Activated T-cell treated with anti-CD3 and anti-CD28 coated beads, Interleukin-2, amount 50 U/mL, for 4 hours (primary cell): ENCODE measurements around the gene TMPRSS3. TPM values are rescaled to one million over a fixed set of nuclear protein-coding genes. Genes with fewer than 3 reads are reported as not detected.

ENCODE experiments used
- ATAC-seq, 2 donors: fragments of 200-7000 bp; cut with Tn5 transposase; one replicate each; pipeline ENCODE4 v1.10.0; 2021
- DNase-seq: peaks from one replicate; pipeline ENCODE4 v3.0.0-alpha.2; 2020
- H3K27me3 Mint-ChIP-seq: one replicate; pipeline ENCODE4 v1.8.0; 2021; ENCODE audit warnings: low read depth, mixed read lengths
- H3K36me3 Mint-ChIP-seq: one replicate; pipeline ENCODE4 v1.8.0; 2022; ENCODE audit warnings: mixed read lengths; ENCODE audit not compliant: insufficient read depth
- H3K4me1 Mint-ChIP-seq: one replicate; pipeline ENCODE4 v1.8.0; 2021; ENCODE audit warnings: low read depth, mixed read lengths
- H3K4me3 Mint-ChIP-seq: one replicate; pipeline ENCODE4 v1.8.0; 2021; ENCODE audit warnings: mild to moderate bottlenecking, moderate library complexity, mixed read lengths
- H3K9me3 Mint-ChIP-seq: one replicate; pipeline ENCODE4 v1.8.0; 2021; ENCODE audit warnings: mixed read lengths
- total RNA-seq, 3 donors: library from RNA; stranded (reverse); gene quantifications; one replicate each; pipeline ENCODE4 v1.2.1, GENCODE V29; 2021

TMPRSS3 gene
- total RNA-seq, 3 donors from 2014 or later: 2.0 to 2.6 (median 2.1) TPM

- Mint-ChIP-seq H3K4me3 (no peak overlapping the region), H3K36me3 (peaks cover 77% of the 10 kb centered on the region), H3K4me1 (peaks cover 45% of the 10 kb centered on the region), H3K27me3 (no peaks in the 10 kb centered on the region), H3K9me3 (peaks cover 4% of the 10 kb centered on the region)
- DNase-seq: no peak
- ATAC-seq: no peak
These were observed 39.0 kb upstream of the TMPRSS3 start for GRCh38 chr21:42434884-42435283.

- no peak for DNase-seq
- H3K36me3 Mint-ChIP-seq: peaks cover 72% of the 10 kb centered on the region
- no peak overlapping the region for H3K4me3 Mint-ChIP-seq
- ATAC-seq: no peak
- peaks cover 37% of the 10 kb centered on the region for H3K4me1 Mint-ChIP-seq
- H3K27me3 Mint-ChIP-seq: no peaks in the 10 kb centered on the region
- peaks cover 4% of the 10 kb centered on the region for H3K9me3 Mint-ChIP-seq
These were observed 38.2 kb upstream of the TMPRSS3 start for GRCh38 chr21:42433946-42434551.

- H3K27me3 Mint-ChIP-seq: no peaks in the 10 kb centered on the region
- H3K4me1 Mint-ChIP-seq: peaks cover 29% of the 10 kb centered on the region
- H3K9me3 Mint-ChIP-seq: peaks cover 4% of the 10 kb centered on the region
- ATAC-seq: no peak
- no peak for DNase-seq
- no peak overlapping the region for H3K4me3 Mint-ChIP-seq
- H3K36me3 Mint-ChIP-seq: peaks cover 68% of the 10 kb centered on the region
These were observed 36.8 kb upstream of the TMPRSS3 start for GRCh38 chr21:42432695-42433094.

GRCh38 chr21:42431196-42431595, 35.3 kb upstream of the TMPRSS3 start:
- Mint-ChIP-seq H3K36me3 (peaks cover 63% of the 10 kb centered on the region), H3K4me1 (peaks cover 33% of the 10 kb centered on the region), H3K9me3 (peaks cover 4% of the 10 kb centered on the region), H3K4me3 (no peak overlapping the region), H3K27me3 (no peaks in the 10 kb centered on the region)
- DNase-seq (no peak), ATAC-seq (no peak)

GRCh38 chr21:42430521-42430920, 34.7 kb upstream of the TMPRSS3 start:
- H3K27me3 Mint-ChIP-seq: no peaks in the 10 kb centered on the region
- H3K4me3 Mint-ChIP-seq: no peak overlapping the region
- H3K36me3 Mint-ChIP-seq: peaks cover 62% of the 10 kb centered on the region
- H3K9me3 Mint-ChIP-seq: peaks cover 4% of the 10 kb centered on the region
- peaks cover 39% of the 10 kb centered on the region for H3K4me1 Mint-ChIP-seq
- ATAC-seq (no peak), DNase-seq (no peak)

- H3K4me1 Mint-ChIP-seq: peaks cover 41% of the 10 kb centered on the region
- peaks cover 4% of the 10 kb centered on the region for H3K9me3 Mint-ChIP-seq
- no peak overlapping the region for H3K4me3 Mint-ChIP-seq
- ATAC-seq: no peak
- DNase-seq: no peak
- H3K27me3 Mint-ChIP-seq: no peaks in the 10 kb centered on the region
- H3K36me3 Mint-ChIP-seq: peaks cover 60% of the 10 kb centered on the region
These were observed 34.0 kb upstream of the TMPRSS3 start for GRCh38 chr21:42429856-42430255.

- H3K4me1 Mint-ChIP-seq: peaks cover 41% of the 10 kb centered on the region
- peaks cover 54% of the 10 kb centered on the region for H3K36me3 Mint-ChIP-seq
- H3K9me3 Mint-ChIP-seq: peaks cover 4% of the 10 kb centered on the region
- no peaks in the 10 kb centered on the region for H3K27me3 Mint-ChIP-seq
- DNase-seq (no peak), ATAC-seq (no peak)
- H3K4me3 Mint-ChIP-seq: no peak overlapping the region
These were observed 33.2 kb upstream of the TMPRSS3 start for GRCh38 chr21:42429021-42429420.

GRCh38 chr21:42427809-42428419, 32.1 kb upstream of the TMPRSS3 start:
- H3K27me3 Mint-ChIP-seq: no peaks in the 10 kb centered on the region
- no peak overlapping the region for H3K4me3 Mint-ChIP-seq
- H3K4me1 Mint-ChIP-seq: peaks cover 46% of the 10 kb centered on the region
- peaks cover 53% of the 10 kb centered on the region for H3K36me3 Mint-ChIP-seq
- H3K9me3 Mint-ChIP-seq: peaks cover 4% of the 10 kb centered on the region
- DNase-seq (no peak), ATAC-seq (no peak)

GRCh38 chr21:42426876-42427480, 31.1 kb upstream of the TMPRSS3 start:
- Mint-ChIP-seq H3K36me3 (peaks cover 46% of the 10 kb centered on the region), H3K27me3 (no peaks in the 10 kb centered on the region), H3K4me1 (peaks cover 56% of the 10 kb centered on the region), H3K9me3 (no peaks in the 10 kb centered on the region), H3K4me3 (no peak overlapping the region)
- DNase-seq: no peak
- no peak for ATAC-seq

GRCh38 chr21:42426424-42426823, 30.6 kb upstream of the TMPRSS3 start:
- Mint-ChIP-seq H3K9me3 (no peaks in the 10 kb centered on the region), H3K4me3 (no peak overlapping the region), H3K4me1 (peaks cover 61% of the 10 kb centered on the region), H3K36me3 (peaks cover 44% of the 10 kb centered on the region), H3K27me3 (no peaks in the 10 kb centered on the region)
- no peak for ATAC-seq
- DNase-seq: no peak

- peaks cover 48% of the 10 kb centered on the region for H3K36me3 Mint-ChIP-seq
- H3K27me3 Mint-ChIP-seq: no peaks in the 10 kb centered on the region
- H3K9me3 Mint-ChIP-seq: no peaks in the 10 kb centered on the region
- H3K4me3 Mint-ChIP-seq: peak overlapping the region; percentile 61
- ATAC-seq (peak; percentile 69 to 71), DNase-seq (no peak)
- H3K4me1 Mint-ChIP-seq: peaks cover 70% of the 10 kb centered on the region
These were observed 29.7 kb upstream of the TMPRSS3 start for GRCh38 chr21:42425591-42425990.

- Mint-ChIP-seq H3K4me1 (peaks cover 73% of the 10 kb centered on the region), H3K9me3 (no peaks in the 10 kb centered on the region), H3K4me3 (peak overlapping the region; percentile 61), H3K36me3 (peaks cover 51% of the 10 kb centered on the region), H3K27me3 (no peaks in the 10 kb centered on the region)
- peak; percentile 70 to 71 for ATAC-seq
- peak; percentile 65 for DNase-seq
These were observed 29.2 kb upstream of the TMPRSS3 start for GRCh38 chr21:42424914-42425541.

- no peaks in the 10 kb centered on the region for H3K9me3 Mint-ChIP-seq
- peak overlapping the region; percentile 63 for H3K4me3 Mint-ChIP-seq
- no peaks in the 10 kb centered on the region for H3K27me3 Mint-ChIP-seq
- ATAC-seq: peak; percentile 4 to 13
- H3K4me1 Mint-ChIP-seq: peaks cover 84% of the 10 kb centered on the region
- H3K36me3 Mint-ChIP-seq: peaks cover 58% of the 10 kb centered on the region
- no peak for DNase-seq
These were observed 27.8 kb upstream of the TMPRSS3 start for GRCh38 chr21:42423685-42424084.

- Mint-ChIP-seq H3K36me3 (peaks cover 60% of the 10 kb centered on the region), H3K27me3 (no peaks in the 10 kb centered on the region), H3K4me3 (peak overlapping the region; percentile 63), H3K4me1 (peaks cover 86% of the 10 kb centered on the region), H3K9me3 (no peaks in the 10 kb centered on the region)
- DNase-seq (peak; percentile 40), ATAC-seq (peak; percentile 78 to 79)
These were observed 27.4 kb upstream of the TMPRSS3 start for GRCh38 chr21:42423197-42423675.
